ENCODE measurements around the gene CRTAP.
"Not testable (repeated sequence)": the region's sequence is repeated elsewhere in the genome, so short reads cannot be mapped to it uniquely, and the experiment has no call there.

CRTAP gene

GRCh38 chr3:33173103-33173502 is 59.3 kb downstream of the CRTAP start:
- no peak for DNase-seq (ENCODE audit: low read depth in 3 of 3, low spot score in 1 of 3)

- DNase-seq (ENCODE audit: low read depth in 3 of 3, low spot score in 1 of 3) = no peak
These were observed 59.9 kb downstream of the CRTAP start for GRCh38 chr3:33173672-33174071.

GRCh38 chr3:33174095-33174494 is 60.3 kb downstream of the CRTAP start:
- DNase-seq (ENCODE audit: low read depth in 3 of 3, low spot score in 1 of 3) = no peak

GRCh38 chr3:33174711-33175414 is 61.0 kb downstream of the CRTAP start:
- DNase-seq (ENCODE audit: low read depth in 3 of 3, low spot score in 1 of 3) = no peak

GRCh38 chr3:33179132-33179531 is 65.3 kb downstream of the CRTAP start:
- DNase-seq (ENCODE audit: low read depth in 3 of 3, low spot score in 1 of 3) = no peak

GRCh38 chr3:33181229-33181628 is 67.4 kb downstream of the CRTAP start:
- no peak for DNase-seq (ENCODE audit: low read depth in 3 of 3, low spot score in 1 of 3)

- not testable (repeated sequence) for DNase-seq (ENCODE audit: low read depth in 3 of 3, low spot score in 1 of 3)
These were observed 67.8 kb downstream of the CRTAP start for GRCh38 chr3:33181641-33182040.

GRCh38 chr3:33184863-33185262 is 71.0 kb downstream of the CRTAP start:
- no peak for DNase-seq (ENCODE audit: low read depth in 3 of 3, low spot score in 1 of 3)

GRCh38 chr3:33186524-33187367 is 72.9 kb downstream of the CRTAP start:
- DNase-seq (ENCODE audit: low read depth in 3 of 3, low spot score in 1 of 3) = no peak

- no peak for DNase-seq (ENCODE audit: low read depth in 3 of 3, low spot score in 1 of 3)
These were observed 73.5 kb downstream of the CRTAP start for GRCh38 chr3:33187368-33187634.

- DNase-seq (ENCODE audit: low read depth in 3 of 3, low spot score in 1 of 3) = no peak
These were observed 80.5 kb downstream of the CRTAP start for GRCh38 chr3:33194303-33194702.

- no peak for DNase-seq (ENCODE audit: low read depth in 3 of 3, low spot score in 1 of 3)
These were observed 82.7 kb downstream of the CRTAP start for GRCh38 chr3:33196538-33196937.

All from stimulated activated CD4-positive, alpha-beta T cell treated with anti-CD3 and anti-CD28 coated beads, TNF-alpha, amount 100 ng/mL, for 1 hour (primary cell).